IMR-90 (cell line): ENCODE data around the gene DBN1. TPM values are rescaled to one million over a fixed set of nuclear protein-coding genes. Genes with fewer than 3 reads are reported as not detected.
A peak's percentile ranks its signal among the peaks of the same experiment; 100 is the strongest.

ENCODE experiments used
- ATAC-seq: fragments of 200-7000 bp; cut with Tn5 transposase; 2 replicates; pipeline ENCODE4 v1.9.1; 2020; ENCODE audit warnings: low read depth, mild to moderate bottlenecking, moderate library complexity
- BruUV-seq: library from RNA; stranded (reverse); fragments of 400-500 nt; replicated peaks from 2 replicates; lab custom pipeline; 2021; lab: Mats Ljungman, UMichigan
- CTCF ChIA-PET: fragments of 300-600 bp; formaldehyde crosslinking; extraction: SDS; loops from one replicate; lab custom pipeline; 2021; ENCODE audit warnings: antibody characterized with exemption; lab: Yijun Ruan, JAX
- POLR2A ChIA-PET: fragments of 300-600 bp; sonication (Branson Sonifier 250); formaldehyde crosslinking; loops from one replicate; lab custom pipeline; 2022; ENCODE audit warnings: antibody characterized with exemption; ENCODE audit not compliant: unreplicated experiment; lab: Charles Lee
- DNase-seq: peaks from one replicate; pipeline ENCODE4 v3.0.0; 2013
- H2AFZ ChIP-seq: replicated peaks from 2 replicates; pipeline ENCODE3; 2013; ENCODE audit warnings: low read length, mild to moderate bottlenecking; ENCODE audit not compliant: poor library complexity
- H2AK5ac ChIP-seq: 2 replicates; pipeline ENCODE4 v1.6.1; 2013; ENCODE audit warnings: low read depth, low read length, inconsistent platforms
- H2AK9ac ChIP-seq: replicated peaks from 2 replicates; pipeline ENCODE3; 2013; ENCODE audit warnings: mild to moderate bottlenecking, low read depth, low read length, moderate library complexity; ENCODE audit not compliant: poor library complexity
- H2BK120ac ChIP-seq: 2 replicates; pipeline ENCODE4 v1.6.1; 2013; ENCODE audit warnings: low read depth, low read length, inconsistent platforms
- H2BK15ac ChIP-seq: 3 replicates; pipeline ENCODE4 v1.6.1; 2013; ENCODE audit warnings: low read depth, low read length, inconsistent platforms
- H2BK20ac ChIP-seq: 2 replicates; pipeline ENCODE4 v1.6.1; 2013; ENCODE audit warnings: low read depth, mild to moderate bottlenecking, inconsistent platforms, low read length, moderate library complexity
- H2BK5ac ChIP-seq: 2 replicates; pipeline ENCODE4 v1.6.1; 2013; ENCODE audit warnings: mild to moderate bottlenecking, low read depth, low read length, inconsistent platforms; ENCODE audit not compliant: poor library complexity, severe bottlenecking
- H3K14ac ChIP-seq: replicated peaks from 2 replicates; pipeline ENCODE4 v1.6.1; 2013; ENCODE audit warnings: low read depth, low read length, inconsistent platforms
- H3K18ac ChIP-seq: 2 replicates; pipeline ENCODE4 v1.6.1; 2013; ENCODE audit warnings: low read depth, low read length, control low read depth
- H3K23ac ChIP-seq: 2 replicates; pipeline ENCODE4 v1.6.1; 2013; ENCODE audit warnings: low read depth, low read length, inconsistent platforms
- H3K27ac ChIP-seq: 2 replicates; pipeline ENCODE4 v1.5.1; 2013; ENCODE audit warnings: mild to moderate bottlenecking, control low read depth, low read length; ENCODE audit not compliant: insufficient read depth
- H3K27me3 ChIP-seq: 2 replicates; pipeline ENCODE4 v1.6.1; 2013; ENCODE audit warnings: low read length; ENCODE audit not compliant: control insufficient read depth, insufficient read depth
- H3K36me3 ChIP-seq: 2 replicates; pipeline ENCODE4 v1.6.1; 2013; ENCODE audit warnings: low read length, mixed read lengths; ENCODE audit not compliant: control insufficient read depth, insufficient read depth
- H3K4ac ChIP-seq: 2 replicates; pipeline ENCODE4 v1.6.1; 2013; ENCODE audit warnings: low read depth, low read length, inconsistent platforms
- H3K4me1 ChIP-seq: 2 replicates; pipeline ENCODE4 v1.6.1; 2013; ENCODE audit warnings: low read length, mixed read lengths; ENCODE audit not compliant: control insufficient read depth, insufficient read depth
- H3K4me2 ChIP-seq: 2 replicates; pipeline ENCODE4 v1.6.1; 2013; ENCODE audit warnings: low read depth, mild to moderate bottlenecking, control low read depth, low read length, moderate library complexity
- H3K4me3 ChIP-seq: 2 replicates; pipeline ENCODE4 v1.5.1; 2013; ENCODE audit warnings: low read depth, mild to moderate bottlenecking, control low read depth, low read length, moderate library complexity; ENCODE audit not compliant: insufficient read depth
- H3K56ac ChIP-seq: 2 replicates; pipeline ENCODE4 v1.6.1; 2013; ENCODE audit warnings: low read length, inconsistent platforms; ENCODE audit not compliant: insufficient read depth; ENCODE audit errors: extremely low read depth
- H3K79me1 ChIP-seq, 2 experiments: 2 replicates each; pipeline ENCODE4 v1.6.1; 2013; ENCODE audit warnings: low read length in 2 of 2, inconsistent platforms in 1 of 2, low read depth in 1 of 2
- H3K9ac ChIP-seq: 2 replicates; pipeline ENCODE4 v1.6.1; 2013; ENCODE audit warnings: low read depth, low read length, control low read depth
- H3K9me1 ChIP-seq: 2 replicates; pipeline ENCODE4 v1.6.1; 2013; ENCODE audit warnings: low read length, inconsistent platforms; ENCODE audit not compliant: insufficient read depth
- H3K9me3 ChIP-seq: 2 replicates; pipeline ENCODE4 v1.6.1; 2013; ENCODE audit warnings: low read length; ENCODE audit not compliant: control insufficient read depth, insufficient read depth
- H4K20me1 ChIP-seq: 2 replicates; pipeline ENCODE4 v1.6.1; 2013; ENCODE audit warnings: low read length, inconsistent platforms; ENCODE audit not compliant: insufficient read depth
- H4K5ac ChIP-seq: 2 replicates; pipeline ENCODE4 v1.6.1; 2013; ENCODE audit warnings: mild to moderate bottlenecking, low read depth, low read length, control low read depth
- H4K8ac ChIP-seq, 2 experiments: 2 replicates each; pipeline ENCODE4 v1.6.1; 2013; ENCODE audit warnings: low read depth in 2 of 2, low read length in 2 of 2, control low read depth in 1 of 2, inconsistent platforms in 1 of 2
- H4K91ac ChIP-seq: 2 replicates; pipeline ENCODE4 v1.6.1; 2013; ENCODE audit warnings: low read depth, low read length, inconsistent platforms; ENCODE audit not compliant: insufficient read depth
- BHLHE40 ChIP-seq: fragments of 150-350 bp; IDR thresholded peaks from 2 replicates; pipeline ENCODE4 v1.6.1; 2016; ENCODE audit warnings: mild to moderate bottlenecking, low read depth, low read length
- CEBPB ChIP-seq: IDR thresholded peaks from 2 replicates; pipeline ENCODE4 v1.6.1; 2012; ENCODE audit warnings: low read depth, low read length, improper control_type of control experiment
- CHD1 ChIP-seq: IDR thresholded peaks from 2 replicates; pipeline ENCODE4 v1.6.1; 2012; ENCODE audit warnings: low read depth, low read length, improper control_type of control experiment
- MAFK ChIP-seq: IDR thresholded peaks from 2 replicates; pipeline ENCODE4 v1.6.1; 2012; ENCODE audit warnings: low read depth, low read length, improper control_type of control experiment
- MAZ ChIP-seq: IDR thresholded peaks from 2 replicates; pipeline ENCODE4 v1.6.1; 2012; ENCODE audit warnings: low read depth, mild to moderate bottlenecking, low read length, improper control_type of control experiment, moderate library complexity, borderline replicate concordance
- NFE2L2 ChIP-seq: fragments of 150-350 bp; IDR thresholded peaks from 2 replicates; pipeline ENCODE4 v1.6.1; 2016; ENCODE audit warnings: low read depth, mild to moderate bottlenecking, low read length
- RAD21 ChIP-seq: IDR thresholded peaks from 2 replicates; pipeline ENCODE4 v1.6.1; 2012; ENCODE audit warnings: low read length, improper control_type of control experiment
- RCOR1 ChIP-seq: IDR thresholded peaks from 2 replicates; pipeline ENCODE4 v1.6.1; 2012; ENCODE audit warnings: mild to moderate bottlenecking, low read length, improper control_type of control experiment; ENCODE audit not compliant: insufficient replicate concordance
- RFX5 ChIP-seq: IDR thresholded peaks from 2 replicates; pipeline ENCODE4 v1.8.0; 2012; ENCODE audit warnings: low read depth, mild to moderate bottlenecking, low read length, moderate library complexity
- SMC3 ChIP-seq: fragments of 150-350 bp; IDR thresholded peaks from 2 replicates; pipeline ENCODE4 v1.6.1; 2016; ENCODE audit warnings: low read depth, mild to moderate bottlenecking, antibody characterized with exemption, low read length, moderate library complexity
- WGBS, 2 experiments: methylation state at CpG; one replicate each; pipeline versions ENCODE4 v1.1.5 to v1.1.7; 2013; ENCODE audit warnings: missing lambda C conversion rate in 2 of 2; ENCODE audit not compliant: insufficient read length in 1 of 2; ENCODE audit errors: extremely low coverage in 2 of 2; 5-methylcytosine and 5-hydroxymethylcytosine counted together
- dilution Hi-C: fragments of 300-500 bp; cut with HindIII; formaldehyde crosslinking; loops from one replicate; pipeline ENCODE4 v1.14.3; 2018; ENCODE audit warnings: low sequenced_read_pairs; ENCODE audit not compliant: unreplicated experiment
- in situ Hi-C: fragments of 300-500 bp; cut with MboI; formaldehyde crosslinking; loops from 3 replicates; pipeline ENCODE4 v1.14.3; 2019; ENCODE audit warnings: low sequenced_read_pairs, inconsistent platforms, mixed read lengths
- intact Hi-C: fragments of 100-400 bp; cut with micrococcal nuclease; formaldehyde crosslinking; loops from 2 replicates; pipeline ENCODE4 v1.10.0; 2022
- polyA plus RNA-seq, 3 experiments: library from polyadenylated mRNA; depleted of rRNA; stranded (reverse); fragments of >200 nt; gene quantifications; 2 replicates each; pipeline ENCODE4 v1.2.3, GENCODE V29; 2012; ENCODE audit warnings: low replicate concordance in 1 of 3
- total RNA-seq: library from RNA; depleted of rRNA; stranded (reverse); fragments of >200 nt; gene quantifications from 2 replicates; pipeline ENCODE4 v1.2.3, GENCODE V29; 2012
- TF ChIP-seq, protein P1 (sequence below): conservative IDR thresholded peaks from 2 replicates; pipeline ENCODE4 v1.5.1; 2012; ENCODE audit warnings: mild to moderate bottlenecking, low read depth, low read length, improper control_type of control experiment
- TF ChIP-seq, protein P2 (sequence below): fragments of 150-350 bp; IDR thresholded peaks from 2 replicates; pipeline ENCODE4 v1.6.1; 2017; ENCODE audit warnings: mild to moderate bottlenecking, antibody characterized with exemption, low read length, low read depth

Gene DBN1
- total and polyA plus RNA-seq, 2 of the 4 experiments (the other 2 are of a cell fraction), result 122 to 187 TPM

DNA sequence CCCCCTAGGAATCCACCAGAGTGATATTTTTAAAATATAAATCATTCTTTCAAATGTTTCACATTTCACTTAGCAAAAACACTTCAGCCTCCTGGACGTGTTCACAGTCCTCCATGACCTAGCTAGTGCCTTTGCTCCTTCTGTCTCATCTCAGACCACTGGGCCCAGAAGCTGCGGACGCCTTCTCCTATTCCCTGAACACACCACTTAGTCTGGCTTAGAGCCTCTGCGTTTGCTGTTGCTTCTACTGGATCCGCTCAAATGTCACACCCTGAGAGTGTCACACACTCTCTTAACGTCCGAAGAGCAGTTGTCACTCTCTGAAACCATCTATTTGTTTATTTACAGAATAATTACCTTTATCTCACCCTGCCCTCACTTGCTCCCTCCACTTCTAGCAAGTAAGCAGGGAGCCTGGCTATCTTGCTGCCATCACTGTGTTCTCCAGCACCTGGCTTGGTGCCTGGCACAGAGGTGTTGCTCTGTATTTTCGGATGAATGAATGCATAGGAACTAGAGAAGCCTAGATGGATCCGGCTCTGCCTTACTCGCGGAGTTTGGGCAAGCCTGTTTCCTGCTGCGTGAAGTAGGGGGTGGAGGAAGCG is 48.1 kb downstream of the DBN1 start:
- H2BK120ac ChIP-seq, result peak overlapping the region; percentile 90
- peak overlapping the region; percentile 97 for H2AFZ ChIP-seq
- peaks cover 21% of the 10 kb centered on the region for H4K20me1 ChIP-seq
- ATAC-seq (no peak), DNase-seq (no peak)
- H3K4ac ChIP-seq, result peak overlapping the region; percentile 97
- peak overlapping the region; percentile 77 for H3K56ac ChIP-seq
- H3K18ac ChIP-seq, result peak overlapping the region; percentile 75
- ChIA-PET CTCF (interaction anchor here (3.1 kb wide), 1 partner anchor 22 kb away, joined by 13 read pairs; no protein-coding TSS in a partner anchor), POLR2A (interaction anchor here (0.7 kb wide), 1 partner anchor 35 kb away, joined by 3 read pairs; no protein-coding TSS in a partner anchor)
- WGBS, 2 experiments, result 79% methylated on average over 5 of the region's 13 CpGs; no CpG with 5 or more reads in 1 of the 2 experiments
- H2BK15ac ChIP-seq, result peak overlapping the region; percentile 97
- in situ Hi-C loops, result no loop called here
- no peaks in the 10 kb centered on the region for H3K36me3 ChIP-seq
- H3K4me2 ChIP-seq, result peak overlapping the region; percentile 73
- BruUV-seq, result no TSS peak
- no peaks in the 10 kb centered on the region for H3K9me3 ChIP-seq
- H4K5ac ChIP-seq, result peak overlapping the region; percentile 94
- peak overlapping the region; percentile 94 for H3K14ac ChIP-seq
- dilution Hi-C loops, result no loop called here
- no peaks in the 10 kb centered on the region for H3K27me3 ChIP-seq
- H2AK9ac ChIP-seq, result peak overlapping the region; percentile 95
- peak overlapping the region; percentile 83 for H3K23ac ChIP-seq
- peaks cover 15% of the 10 kb centered on the region for H3K9me1 ChIP-seq
- H3K9ac ChIP-seq, result peak overlapping the region; percentile 30
- H4K8ac ChIP-seq, result peak overlapping the region; percentile 95 to 98
- peak overlapping the region; percentile 70 for H2BK5ac ChIP-seq
- TF ChIP-seq CEBPB (no peak), NFE2L2 (no peak), RAD21 (no peak), RCOR1 (no peak), MAZ (no peak), SMC3 (no peak), MAFK (no peak), BHLHE40 (no peak), RFX5 (no peak), CHD1 (no peak)
- TF ChIP-seq, protein P1, sequence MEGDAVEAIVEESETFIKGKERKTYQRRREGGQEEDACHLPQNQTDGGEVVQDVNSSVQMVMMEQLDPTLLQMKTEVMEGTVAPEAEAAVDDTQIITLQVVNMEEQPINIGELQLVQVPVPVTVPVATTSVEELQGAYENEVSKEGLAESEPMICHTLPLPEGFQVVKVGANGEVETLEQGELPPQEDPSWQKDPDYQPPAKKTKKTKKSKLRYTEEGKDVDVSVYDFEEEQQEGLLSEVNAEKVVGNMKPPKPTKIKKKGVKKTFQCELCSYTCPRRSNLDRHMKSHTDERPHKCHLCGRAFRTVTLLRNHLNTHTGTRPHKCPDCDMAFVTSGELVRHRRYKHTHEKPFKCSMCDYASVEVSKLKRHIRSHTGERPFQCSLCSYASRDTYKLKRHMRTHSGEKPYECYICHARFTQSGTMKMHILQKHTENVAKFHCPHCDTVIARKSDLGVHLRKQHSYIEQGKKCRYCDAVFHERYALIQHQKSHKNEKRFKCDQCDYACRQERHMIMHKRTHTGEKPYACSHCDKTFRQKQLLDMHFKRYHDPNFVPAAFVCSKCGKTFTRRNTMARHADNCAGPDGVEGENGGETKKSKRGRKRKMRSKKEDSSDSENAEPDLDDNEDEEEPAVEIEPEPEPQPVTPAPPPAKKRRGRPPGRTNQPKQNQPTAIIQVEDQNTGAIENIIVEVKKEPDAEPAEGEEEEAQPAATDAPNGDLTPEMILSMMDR, result no peak
- TF ChIP-seq, protein P2, sequence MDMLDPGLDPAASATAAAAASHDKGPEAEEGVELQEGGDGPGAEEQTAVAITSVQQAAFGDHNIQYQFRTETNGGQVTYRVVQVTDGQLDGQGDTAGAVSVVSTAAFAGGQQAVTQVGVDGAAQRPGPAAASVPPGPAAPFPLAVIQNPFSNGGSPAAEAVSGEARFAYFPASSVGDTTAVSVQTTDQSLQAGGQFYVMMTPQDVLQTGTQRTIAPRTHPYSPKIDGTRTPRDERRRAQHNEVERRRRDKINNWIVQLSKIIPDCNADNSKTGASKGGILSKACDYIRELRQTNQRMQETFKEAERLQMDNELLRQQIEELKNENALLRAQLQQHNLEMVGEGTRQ, result no peak
- peak overlapping the region; percentile 84 for H2BK20ac ChIP-seq
- H4K91ac ChIP-seq, result peak overlapping the region; percentile 96
- H2AK5ac ChIP-seq, result peak overlapping the region; percentile 93
- peak overlapping the region; percentile 85 for H3K27ac ChIP-seq
- H3K4me3 ChIP-seq, result peak overlapping the region; percentile 47
- intact Hi-C loops, result no loop called here
- H3K79me1 ChIP-seq, result peaks cover 13 to 40% of the 10 kb centered on the region in 2 experiments
- H3K4me1 ChIP-seq, result peaks cover 13% of the 10 kb centered on the region
